Right hindlimb (tissue), 1 donor: ENCODE measurements around the gene CCDC141.

ENCODE experiments used
- DNase-seq: peaks from one replicate; pipeline ENCODE4 v3.0.0-alpha.2; 2018

The CCDC141 gene

GRCh38 chr2:178908810-178909209, 141.1 kb downstream of the CCDC141 start:
- DNase-seq = peak; percentile 48

- DNase-seq = no peak
Measured at GRCh38 chr2:178905261-178905660, 144.7 kb downstream of the CCDC141 start.

- DNase-seq = no peak
Measured at GRCh38 chr2:178899656-178900055, 150.3 kb downstream of the CCDC141 start.

- no peak for DNase-seq
Measured at GRCh38 chr2:178895872-178896271, 154.1 kb downstream of the CCDC141 start.

DNA sequence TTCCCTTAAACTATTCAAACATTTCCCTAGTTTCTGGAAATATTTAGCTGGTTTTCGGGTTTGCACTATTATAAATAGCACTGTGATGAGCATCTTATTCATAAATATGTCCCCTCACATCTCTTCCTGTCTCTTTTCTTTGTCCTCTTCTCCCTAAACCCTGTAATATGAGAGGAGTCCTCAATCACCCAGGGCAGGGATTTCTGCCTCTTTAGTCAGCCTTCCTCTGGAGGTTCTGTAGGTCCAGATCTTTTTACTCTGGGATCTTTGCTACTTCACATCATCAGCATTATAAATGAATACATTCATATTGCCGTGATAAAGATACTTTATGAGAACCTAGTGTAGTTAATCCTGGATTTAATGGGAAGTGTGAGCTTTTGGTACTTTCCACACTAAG, 154.8 kb downstream of the CCDC141 start:
- DNase-seq = no peak

- DNase-seq = no peak
Measured at GRCh38 chr2:178892751-178893625, 156.9 kb downstream of the CCDC141 start.

GRCh38 chr2:178891959-178892485, 157.9 kb downstream of the CCDC141 start:
- no peak for DNase-seq

DNA sequence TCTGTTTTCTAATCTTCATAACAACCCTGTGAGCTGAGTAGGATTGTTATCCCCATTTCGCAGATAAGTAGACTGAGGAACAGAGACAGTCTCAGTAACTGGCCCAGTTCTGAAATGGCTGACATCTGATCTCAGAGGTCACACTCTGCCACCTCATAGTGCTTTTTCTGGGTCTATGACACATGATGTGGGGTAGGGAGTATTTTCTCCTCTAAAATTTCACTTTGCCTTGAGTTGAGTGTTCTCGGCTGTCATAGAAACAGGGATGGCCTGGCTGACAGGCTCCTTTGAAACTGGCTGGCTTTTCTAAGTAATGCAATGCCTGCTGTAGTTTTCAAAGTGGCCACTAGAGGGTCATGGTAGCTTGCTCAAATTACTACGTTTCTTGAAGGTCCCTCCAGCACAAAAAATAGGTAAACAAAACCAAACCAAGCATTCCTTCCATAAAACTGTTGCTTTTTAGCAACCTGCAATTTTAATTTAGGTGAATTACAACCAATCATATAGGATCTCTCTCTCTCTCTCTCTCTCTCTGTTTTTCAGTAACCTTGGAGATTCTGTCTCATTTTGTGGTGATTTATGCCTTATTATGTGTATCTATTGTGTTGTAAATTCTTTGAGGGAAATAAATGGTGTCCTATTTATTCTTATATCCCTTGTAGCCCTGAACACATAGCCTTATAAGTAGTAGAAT, 158.5 kb downstream of the CCDC141 start:
- peak; percentile 65 for DNase-seq

DNA sequence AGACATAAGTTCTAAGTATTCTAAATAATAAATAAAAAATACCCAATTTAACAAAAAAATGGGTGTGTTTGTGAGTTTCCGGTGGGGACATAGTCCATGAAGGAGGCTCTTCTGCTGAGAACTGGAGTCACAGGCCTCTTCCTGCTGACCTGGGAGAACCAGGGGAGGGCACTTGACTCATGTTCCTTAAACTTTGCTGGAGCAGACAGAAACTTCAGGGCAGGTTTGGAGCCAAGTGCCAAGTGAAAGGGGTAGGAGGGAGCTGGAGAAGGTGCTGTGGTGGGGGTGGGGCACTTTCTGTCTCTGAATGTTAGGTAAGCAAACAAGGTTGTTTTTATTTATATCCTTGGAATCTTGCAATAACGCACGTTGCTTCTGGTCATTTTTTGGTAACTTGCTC, 163.9 kb downstream of the CCDC141 start:
- DNase-seq = no peak

GRCh38 chr2:178884440-178884839, 165.5 kb downstream of the CCDC141 start:
- no peak for DNase-seq

DNA sequence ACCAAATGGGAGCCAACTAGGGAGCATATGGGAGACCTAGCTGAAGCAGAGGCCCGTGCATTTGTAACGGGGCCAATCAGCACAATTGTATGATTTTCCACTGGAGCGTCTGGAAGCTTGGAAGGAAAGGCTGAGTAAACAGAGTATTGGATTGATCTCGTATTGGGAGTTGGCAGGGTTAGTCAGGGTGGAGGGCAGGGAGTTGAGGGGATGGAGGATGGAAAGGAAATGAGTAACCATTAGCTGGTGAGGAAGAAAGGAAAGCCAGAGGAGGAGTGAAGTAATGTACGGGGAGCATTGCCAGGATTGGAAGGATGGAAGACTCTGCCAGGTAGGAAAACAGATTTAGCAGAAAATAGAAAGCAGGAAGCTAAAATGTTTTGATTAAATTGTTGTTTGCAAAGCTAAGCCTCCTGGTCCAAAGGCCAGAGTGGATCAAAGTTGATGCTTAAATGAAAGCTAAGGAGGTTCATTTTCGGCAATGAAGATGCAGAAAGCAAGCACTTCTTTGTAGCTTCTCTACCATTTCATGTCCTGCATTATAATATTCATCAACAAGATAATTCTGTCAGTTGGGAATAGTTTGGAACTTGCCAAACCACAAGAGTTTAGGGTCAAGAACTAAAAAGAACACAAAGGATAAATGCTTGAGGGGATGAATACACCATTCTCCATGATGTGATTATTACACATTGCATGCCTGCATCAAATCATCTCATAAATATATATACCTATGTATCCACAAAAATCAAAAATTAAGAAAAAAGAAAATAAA, 167.1 kb downstream of the CCDC141 start:
- peak; percentile 52 for DNase-seq

DNA sequence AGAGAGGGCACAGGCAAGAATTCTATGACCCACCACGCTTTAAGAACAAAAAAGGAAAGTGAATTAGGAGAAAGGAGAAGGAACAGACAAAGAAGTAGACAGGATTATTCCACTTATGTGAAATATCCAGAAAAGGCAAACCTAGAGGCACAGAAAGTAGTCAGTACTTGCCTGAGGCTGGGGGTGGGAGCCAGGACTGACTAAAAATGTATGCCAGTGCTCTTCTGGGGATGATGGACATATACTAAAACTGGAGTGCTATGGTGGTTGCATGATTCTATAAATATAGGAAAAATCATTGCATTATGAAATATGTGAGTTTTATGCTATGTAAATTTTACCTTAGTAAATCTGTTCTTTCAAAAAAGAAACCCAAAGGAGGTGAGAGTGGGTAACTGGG, 168.9 kb downstream of the CCDC141 start:
- DNase-seq = no peak

- DNase-seq = no peak
Measured at GRCh38 chr2:178880257-178880656, 169.7 kb downstream of the CCDC141 start.

GRCh38 chr2:178877874-178878273, 172.1 kb downstream of the CCDC141 start:
- no peak for DNase-seq

GRCh38 chr2:178874529-178875240, 175.3 kb downstream of the CCDC141 start:
- no peak for DNase-seq

- no peak for DNase-seq
Measured at GRCh38 chr2:178873912-178874311, 176.0 kb downstream of the CCDC141 start.

DNA sequence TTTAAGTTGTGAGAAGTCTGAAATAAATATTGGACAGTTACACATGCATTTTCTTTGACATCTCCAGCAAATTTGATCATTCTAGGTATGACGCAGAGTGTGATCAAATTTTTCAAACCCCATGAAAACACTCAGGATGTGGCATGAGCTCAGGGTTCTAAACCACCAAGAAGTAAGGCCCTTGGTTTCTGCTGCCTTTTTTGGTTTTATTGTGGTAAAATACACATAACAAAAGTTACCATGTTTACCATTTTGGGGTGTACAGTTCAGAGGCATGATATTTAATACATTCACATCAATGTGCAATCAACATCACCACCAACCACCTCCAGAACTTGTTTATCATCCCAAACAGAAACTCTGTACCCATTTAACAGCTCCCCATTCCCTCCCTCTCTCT, 178.4 kb downstream of the CCDC141 start:
- DNase-seq = no peak

DNA sequence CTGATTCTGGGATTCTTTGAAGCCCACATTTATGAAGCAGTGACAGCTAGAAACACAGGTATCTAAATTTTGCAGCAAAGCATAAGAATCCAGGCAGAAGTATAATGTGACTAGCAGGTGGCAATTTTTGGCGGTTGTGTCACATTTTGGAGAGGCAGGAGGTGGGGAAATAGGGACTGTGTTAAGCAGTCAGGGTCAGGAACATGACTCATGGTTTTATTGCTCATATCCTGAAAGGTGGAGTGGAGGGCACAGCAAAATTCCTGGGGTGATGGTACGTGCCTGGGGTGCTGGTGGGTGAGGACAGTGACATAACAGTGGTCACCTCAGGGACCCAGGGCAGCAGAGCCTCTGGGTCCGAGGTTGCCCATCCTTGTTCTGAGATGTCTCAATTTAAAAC, 179.2 kb downstream of the CCDC141 start:
- no peak for DNase-seq

GRCh38 chr2:178865999-178866398, 183.9 kb downstream of the CCDC141 start:
- no peak for DNase-seq

GRCh38 chr2:178865146-178865936, 184.6 kb downstream of the CCDC141 start:
- no peak for DNase-seq

GRCh38 chr2:178863856-178864620, 185.9 kb downstream of the CCDC141 start:
- peak; percentile 70 for DNase-seq
